ENCODE results near the gene SYP. TPM values are rescaled to one million over a fixed set of nuclear protein-coding genes. Genes with fewer than 3 reads are reported as not detected.

Gene SYP
- total and polyA plus RNA-seq, 12 donors: 0.59 to 2.9 (median 1.2) TPM

DNA sequence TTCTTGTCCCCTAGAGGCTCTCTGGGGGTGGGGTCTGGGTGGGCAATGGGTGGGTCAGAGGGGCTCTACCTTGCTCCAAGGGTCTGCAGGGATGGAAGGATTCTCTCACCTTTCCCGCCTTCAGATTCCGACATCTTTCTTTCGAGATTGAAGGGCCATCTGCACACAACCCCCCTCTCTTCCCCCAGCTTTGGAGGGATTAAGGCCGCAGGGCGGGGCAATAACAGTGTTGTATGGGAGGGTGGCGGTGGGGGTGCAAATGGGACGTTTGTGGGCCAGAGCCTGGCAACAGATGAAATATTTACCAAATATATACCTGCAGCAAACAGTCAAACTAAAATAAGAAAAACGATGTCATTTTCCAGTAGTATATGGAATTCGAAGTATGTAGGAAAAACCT lies 33.2 kb upstream of the SYP start, which contains the start of gene CACNA1F:
Gene CACNA1F (minus strand): TSS at position 165 of the 400 bp plus-strand sequence. CDS start 31 bp downstream, at position 134.
- H3K36me3 ChIP-seq: no peaks in the 10 kb centered on the region
- H3K4me3 ChIP-seq: peak within 1 kb of the TSS in 3 of 10 donors; percentile 18 to 28 (median 25)
- DNase-seq (no peak), ATAC-seq (no peak)
- no peaks in the 10 kb centered on the region for H3K27me3 ChIP-seq
- intact Hi-C loops (cut with DNase I): no loop called here
- 89 to 94% methylated on average over 9 of the region's 9 CpGs for WGBS, 2 donors
- H3K27ac ChIP-seq: no peak within 1 kb of the TSS
- H3K4me1 ChIP-seq: peaks cover 0 to 24% (median 0%) of the 10 kb centered on the region in 9 donors
- TF ChIP-seq CTCF (IDR thresholded peaks at IDR 0.05): no peak
- peaks cover 0 to 12% (median 0%) of the 10 kb centered on the region in 11 donors for H3K9me3 ChIP-seq

DNA sequence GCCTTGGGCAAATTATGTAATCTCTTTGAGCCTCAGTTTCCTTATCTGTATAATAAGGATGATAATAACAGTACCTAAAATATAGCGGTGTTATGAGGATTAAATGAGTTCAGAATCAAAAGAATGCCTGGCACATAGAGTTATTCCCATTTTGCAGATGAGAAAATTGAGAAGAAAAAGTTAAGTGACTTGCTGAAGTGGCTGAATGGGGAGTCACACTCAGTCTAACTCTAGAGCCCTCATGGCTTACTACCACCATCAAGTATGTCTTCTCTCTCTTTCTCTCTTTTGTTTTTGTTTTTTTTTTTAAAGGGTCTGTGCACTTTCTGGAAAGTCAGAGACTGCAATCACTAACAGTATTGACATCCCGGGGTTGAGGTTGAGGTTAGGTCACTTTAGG lies 32.5 kb upstream of the SYP start:
- 89 to 93% methylated on average over 2 of the region's 2 CpGs for WGBS, 2 donors
- intact Hi-C loops (cut with DNase I): no loop called here

DNA sequence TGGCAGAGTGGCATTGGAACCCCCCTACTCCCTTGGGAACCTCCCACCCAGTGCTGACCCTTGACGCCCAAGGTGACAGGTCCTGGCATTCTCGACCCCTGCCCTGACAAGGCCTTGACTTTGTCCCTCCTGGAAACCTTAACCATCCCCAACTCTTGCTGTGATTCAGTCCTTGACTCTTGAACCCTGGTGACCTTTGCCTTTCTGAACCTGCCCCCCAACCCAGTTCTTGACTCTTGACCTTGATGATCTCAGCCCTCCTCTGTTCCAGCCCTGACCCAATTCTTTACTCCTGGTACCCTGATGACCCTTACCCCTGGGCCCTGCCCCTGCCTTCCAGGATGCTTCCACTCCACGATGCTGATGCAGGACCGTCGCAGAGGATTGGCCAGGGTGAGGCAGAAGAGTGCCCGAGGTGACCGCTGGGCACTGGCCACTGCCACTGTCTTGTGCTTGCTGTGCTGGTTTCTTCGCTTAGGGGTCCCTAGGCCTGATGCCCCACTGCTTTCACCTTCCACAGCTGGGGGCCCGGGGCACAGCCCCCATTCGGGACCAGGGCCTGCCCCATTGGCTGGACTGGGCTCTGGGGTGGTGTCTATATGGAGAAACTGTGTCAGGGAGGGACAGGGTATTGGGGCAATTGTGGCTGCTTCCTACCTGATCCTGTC lies 31.5 kb upstream of the SYP start:
- Histone ChIP-seq H3K4me3 (peak overlapping the region in 1 of 10 donors; percentile 45), H3K27ac (peak overlapping the region in 1 of 10 donors; percentile 61), H3K4me1 (peaks cover 0 to 7% (median 0%) of the 10 kb centered on the region in 9 donors), H3K36me3 (no peaks in the 10 kb centered on the region), H3K27me3 (no peaks in the 10 kb centered on the region), H3K9me3 (peaks cover 0 to 12% (median 0%) of the 10 kb centered on the region in 11 donors)
- WGBS, 2 donors: 96 to 97% methylated on average over 10 of the region's 10 CpGs
- intact Hi-C loops (cut with DNase I): no loop called here
- ATAC-seq (no peak), DNase-seq (no peak)
- TF ChIP-seq CTCF (IDR thresholded peaks at IDR 0.05): no peak

More for the DNA sequence above, 32.5 kb upstream of the SYP start:
- no peak for TF ChIP-seq CTCF (IDR thresholded peaks at IDR 0.05)
- no peak for ATAC-seq
- peaks cover 0 to 17% (median 0%) of the 10 kb centered on the region in 9 donors for H3K4me1 ChIP-seq
- peaks cover 0 to 12% (median 0%) of the 10 kb centered on the region in 11 donors for H3K9me3 ChIP-seq
- H3K4me3 ChIP-seq: no peak overlapping the region
- no peak overlapping the region for H3K27ac ChIP-seq
- no peak for DNase-seq
- H3K36me3 ChIP-seq: no peaks in the 10 kb centered on the region
- no peaks in the 10 kb centered on the region for H3K27me3 ChIP-seq

GRCh38 chrX:49230500-49231232 lies 30.7 kb upstream of the SYP start:
- intact Hi-C loops (cut with DNase I): no loop called here
- TF ChIP-seq CTCF (IDR thresholded peaks at IDR 0.05): peak in 4 of 9 donors; percentile 24 to 32 (median 28)
- Histone ChIP-seq H3K9me3 (peaks cover 0 to 12% (median 0%) of the 10 kb centered on the region in 11 donors), H3K27ac (peak overlapping the region in 4 of 10 donors; percentile 12 to 61 (median 44)), H3K36me3 (no peaks in the 10 kb centered on the region), H3K4me3 (peak overlapping the region in 9 of 10 donors; percentile 6 to 50 (median 44)), H3K27me3 (no peaks in the 10 kb centered on the region), H3K4me1 (peaks cover 0 to 4% (median 0%) of the 10 kb centered on the region in 9 donors)
- ATAC-seq: peak; percentile 34 to 67 (median 60)
- 4 to 7% methylated on average over 32 to 44 of the region's 44 CpGs for WGBS, 2 donors
- DNase-seq: peak; percentile 46 to 67
